ENCODE measurements around the gene PIGK.

PIGK gene

GRCh38 chr1:77230051-77230450 lies 10.8 kb upstream of the PIGK start:
- Histone ChIP-seq H3K79me2 (ENCODE audit: low read length) (no peaks in the 10 kb centered on the region), H3K9me3 (ENCODE audit: insufficient read depth, low read length) (no peaks in the 10 kb centered on the region), H3K9ac (ENCODE audit: low read length) (no peak overlapping the region), H3K27ac (ENCODE audit: low read length) (no peak overlapping the region), H3K4me2 (ENCODE audit: low read length) (no peak overlapping the region), H2AFZ (ENCODE audit: low read depth, low read length) (no peak overlapping the region), H3K4me3 (ENCODE audit: low read length) (no peak overlapping the region), H3K36me3 (replicated peaks; ENCODE audit: low read depth, low read length) (no peaks in the 10 kb centered on the region), H4K20me1 (ENCODE audit: insufficient read depth, low read length) (no peaks in the 10 kb centered on the region), H3K27me3 (ENCODE audit: low read depth, low read length) (no peaks in the 10 kb centered on the region), H3K4me1 (ENCODE audit: low read length) (no peaks in the 10 kb centered on the region)
- TF ChIP-seq EZH2phosphoT487 (IDR thresholded peaks at IDR 0.05; ENCODE audit: low read depth) = no peak
- TF ChIP-seq, protein P1, sequence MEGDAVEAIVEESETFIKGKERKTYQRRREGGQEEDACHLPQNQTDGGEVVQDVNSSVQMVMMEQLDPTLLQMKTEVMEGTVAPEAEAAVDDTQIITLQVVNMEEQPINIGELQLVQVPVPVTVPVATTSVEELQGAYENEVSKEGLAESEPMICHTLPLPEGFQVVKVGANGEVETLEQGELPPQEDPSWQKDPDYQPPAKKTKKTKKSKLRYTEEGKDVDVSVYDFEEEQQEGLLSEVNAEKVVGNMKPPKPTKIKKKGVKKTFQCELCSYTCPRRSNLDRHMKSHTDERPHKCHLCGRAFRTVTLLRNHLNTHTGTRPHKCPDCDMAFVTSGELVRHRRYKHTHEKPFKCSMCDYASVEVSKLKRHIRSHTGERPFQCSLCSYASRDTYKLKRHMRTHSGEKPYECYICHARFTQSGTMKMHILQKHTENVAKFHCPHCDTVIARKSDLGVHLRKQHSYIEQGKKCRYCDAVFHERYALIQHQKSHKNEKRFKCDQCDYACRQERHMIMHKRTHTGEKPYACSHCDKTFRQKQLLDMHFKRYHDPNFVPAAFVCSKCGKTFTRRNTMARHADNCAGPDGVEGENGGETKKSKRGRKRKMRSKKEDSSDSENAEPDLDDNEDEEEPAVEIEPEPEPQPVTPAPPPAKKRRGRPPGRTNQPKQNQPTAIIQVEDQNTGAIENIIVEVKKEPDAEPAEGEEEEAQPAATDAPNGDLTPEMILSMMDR (IDR thresholded peaks at IDR 0.05; ENCODE audit: low read depth, low read length) = no peak

- Histone ChIP-seq H3K4me2 (ENCODE audit: low read length) (no peak overlapping the region), H3K27me3 (ENCODE audit: low read depth, low read length) (no peaks in the 10 kb centered on the region), H3K4me1 (ENCODE audit: low read length) (no peaks in the 10 kb centered on the region), H3K36me3 (replicated peaks; ENCODE audit: low read depth, low read length) (no peaks in the 10 kb centered on the region), H3K9me3 (ENCODE audit: insufficient read depth, low read length) (no peaks in the 10 kb centered on the region), H2AFZ (ENCODE audit: low read depth, low read length) (no peak overlapping the region), H4K20me1 (ENCODE audit: insufficient read depth, low read length) (no peaks in the 10 kb centered on the region), H3K79me2 (ENCODE audit: low read length) (no peaks in the 10 kb centered on the region), H3K9ac (ENCODE audit: low read length) (no peak overlapping the region), H3K27ac (ENCODE audit: low read length) (no peak overlapping the region), H3K4me3 (ENCODE audit: low read length) (no peak overlapping the region)
- TF ChIP-seq, protein P1 (IDR thresholded peaks at IDR 0.05; ENCODE audit: low read depth, low read length) = no peak
- no peak for TF ChIP-seq EZH2phosphoT487 (IDR thresholded peaks at IDR 0.05; ENCODE audit: low read depth)
These were observed 9.6 kb upstream of the PIGK start for GRCh38 chr1:77228836-77229235.

- H3K36me3 ChIP-seq (replicated peaks; ENCODE audit: low read depth, low read length) = no peaks in the 10 kb centered on the region
- no peak overlapping the region for H3K9ac ChIP-seq (ENCODE audit: low read length)
- TF ChIP-seq, protein P1 (IDR thresholded peaks at IDR 0.05; ENCODE audit: low read depth, low read length) = no peak
- H3K4me3 ChIP-seq (ENCODE audit: low read length) = no peak overlapping the region
- no peak overlapping the region for H3K27ac ChIP-seq (ENCODE audit: low read length)
- no peaks in the 10 kb centered on the region for H4K20me1 ChIP-seq (ENCODE audit: insufficient read depth, low read length)
- no peaks in the 10 kb centered on the region for H3K79me2 ChIP-seq (ENCODE audit: low read length)
- H3K9me3 ChIP-seq (ENCODE audit: insufficient read depth, low read length) = no peaks in the 10 kb centered on the region
- no peak overlapping the region for H3K4me2 ChIP-seq (ENCODE audit: low read length)
- no peaks in the 10 kb centered on the region for H3K27me3 ChIP-seq (ENCODE audit: low read depth, low read length)
- H3K4me1 ChIP-seq (ENCODE audit: low read length) = no peaks in the 10 kb centered on the region
- H2AFZ ChIP-seq (ENCODE audit: low read depth, low read length) = no peak overlapping the region
These were observed 8.2 kb upstream of the PIGK start for GRCh38 chr1:77227381-77227780.

DNA sequence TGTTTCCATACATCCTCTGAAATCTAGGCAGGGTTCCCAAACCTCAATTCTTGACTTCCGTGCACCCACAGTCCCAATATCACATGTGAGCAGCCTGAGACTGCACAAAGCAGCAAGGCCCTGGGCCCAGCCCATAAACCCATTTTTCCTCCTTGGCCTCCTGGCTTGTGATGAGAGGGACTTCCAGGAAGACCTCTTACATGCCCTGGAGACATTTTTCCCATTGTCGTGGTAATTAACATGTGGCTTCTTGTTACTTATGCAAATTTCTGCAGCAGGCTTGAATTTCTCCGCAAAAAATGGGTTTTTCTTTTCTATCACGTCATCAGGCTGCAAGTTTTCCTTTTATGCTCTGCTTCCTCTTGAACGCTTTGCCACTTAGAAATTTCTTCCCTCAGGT lies 3.3 kb upstream of the PIGK start:
- Histone ChIP-seq H3K9me3 (ENCODE audit: insufficient read depth, low read length) (no peaks in the 10 kb centered on the region), H3K4me2 (ENCODE audit: low read length) (no peak overlapping the region), H3K4me3 (ENCODE audit: low read length) (no peak overlapping the region), H2AFZ (ENCODE audit: low read depth, low read length) (no peak overlapping the region), H3K79me2 (ENCODE audit: low read length) (no peaks in the 10 kb centered on the region; the same call in 1 of the 2 replicates), H3K27ac (ENCODE audit: low read length) (no peak overlapping the region), H3K36me3 (replicated peaks; ENCODE audit: low read depth, low read length) (no peaks in the 10 kb centered on the region), H3K27me3 (ENCODE audit: low read depth, low read length) (no peaks in the 10 kb centered on the region), H3K4me1 (ENCODE audit: low read length) (peaks cover 6% of the 10 kb centered on the region), H3K9ac (ENCODE audit: low read length) (no peak overlapping the region), H4K20me1 (ENCODE audit: insufficient read depth, low read length) (no peaks in the 10 kb centered on the region)
- TF ChIP-seq, protein P1 (IDR thresholded peaks at IDR 0.05; ENCODE audit: low read depth, low read length) = no peak
- TF ChIP-seq EZH2phosphoT487 (IDR thresholded peaks at IDR 0.05; ENCODE audit: low read depth) = no peak
